Neural cell (in vitro differentiated cells): ENCODE measurements around the gene ANKRD44.

Source experiments
- CTCF ChIP-seq: fragments of 450-650 bp; IDR thresholded peaks from 2 replicates; pipeline ENCODE4 v1.5.1; 2014; ENCODE audit warnings: antibody characterized with exemption, mild to moderate bottlenecking, moderate library complexity; ENCODE audit not compliant: poor library complexity, severe bottlenecking
- EP300 ChIP-seq: fragments of 450-650 bp; conservative IDR thresholded peaks from 2 replicates; pipeline ENCODE4 v1.6.1; 2014; ENCODE audit warnings: antibody characterized with exemption, mild to moderate bottlenecking, moderate library complexity; ENCODE audit not compliant: poor library complexity, severe bottlenecking
- EZH2 ChIP-seq: fragments of 200-600, 300-800 bp; shearing (Covaris generic), sonication (generic); IDR thresholded peaks from 2 replicates; pipeline ENCODE4 v1.6.1; 2014; ENCODE audit warnings: antibody characterized with exemption, low read length, borderline replicate concordance, mild to moderate bottlenecking; ENCODE audit not compliant: insufficient read depth, poor library complexity, severe bottlenecking
- MXI1 ChIP-seq: fragments of 450-650 bp; conservative IDR thresholded peaks from 2 replicates; pipeline ENCODE4 v1.6.1; 2014; ENCODE audit warnings: antibody characterized with exemption, mild to moderate bottlenecking; ENCODE audit not compliant: poor library complexity, severe bottlenecking
- POLR2AphosphoS5 ChIP-seq: IDR thresholded peaks from 2 replicates; pipeline ENCODE4 v1.6.1; 2012
- RAD21 ChIP-seq: fragments of 450-650 bp; conservative IDR thresholded peaks from 2 replicates; pipeline ENCODE4 v1.6.1; 2014; ENCODE audit warnings: antibody characterized with exemption, mild to moderate bottlenecking, moderate library complexity
- SMC3 ChIP-seq: fragments of 450-650 bp; conservative IDR thresholded peaks from 2 replicates; pipeline ENCODE4 v1.6.1; 2014; ENCODE audit warnings: antibody characterized with exemption, mild to moderate bottlenecking, moderate library complexity; ENCODE audit not compliant: poor library complexity
- TAF1 ChIP-seq: IDR thresholded peaks from 2 replicates; pipeline ENCODE4 v1.6.1; 2012; ENCODE audit warnings: low read depth

- peak; percentile 38 for TF ChIP-seq RAD21
- TF ChIP-seq CTCF: no peak
- TF ChIP-seq EP300: no peak
- TF ChIP-seq EZH2: no peak
- TF ChIP-seq POLR2AphosphoS5: peak; percentile 36
- TF ChIP-seq MXI1: peak; percentile 37
- TF ChIP-seq TAF1: peak; percentile 35
- TF ChIP-seq SMC3: peak; percentile 40
These were observed 819 bp downstream of the ANKRD44 start for GRCh38 chr2:197309691-197310231.
